ENCODE results near the gene B4GALT1. TPM values are rescaled to one million over a fixed set of nuclear protein-coding genes. Genes with fewer than 3 reads are reported as not detected.

B4GALT1 gene
- total and polyA plus RNA-seq, 10 donors = 18.1 to 111 (median 82.7) TPM

GRCh38 chr9:33138768-33139167, 28.4 kb downstream of the B4GALT1 start:
- intact Hi-C loops (cut with DNase I; ENCODE audit: low total_unique reads) = no loop called here
- H3K4me3 ChIP-seq = peak overlapping the region in 1 of 8 donors; percentile 26
- no peaks in the 10 kb centered on the region for H3K9me3 ChIP-seq
- H3K36me3 ChIP-seq = peaks cover 0 to 16% (median 11%) of the 10 kb centered on the region in 6 donors
- peak; percentile 72 for DNase-seq
- peaks cover 81 to 100% (median 97%) of the 10 kb centered on the region in 6 donors for H3K4me1 ChIP-seq
- peak overlapping the region in 6 of 8 donors; percentile 70 to 89 (median 84) for H3K27ac ChIP-seq
- TF ChIP-seq CTCF (IDR thresholded peaks at IDR 0.05 in 8 of 11, conservative IDR thresholded peaks at IDR 0.05 in 3 of 11) (no peak), POLR2AphosphoS5 (IDR thresholded peaks at IDR 0.05) (no peak), POLR2A (IDR thresholded peaks at IDR 0.05) (no peak)
- H3K27me3 ChIP-seq (replicated peaks in 1 of 7) = no peaks in the 10 kb centered on the region
- WGBS, 5 donors = 73 to 88% (median 82%) methylated on average over 7 of the region's 7 CpGs

GRCh38 chr9:33137781-33138264, 29.3 kb downstream of the B4GALT1 start:
- Histone ChIP-seq H3K9me3 (no peaks in the 10 kb centered on the region), H3K27me3 (replicated peaks in 1 of 7) (no peaks in the 10 kb centered on the region), H3K36me3 (peaks cover 2 to 25% (median 19%) of the 10 kb centered on the region in 6 donors), H3K4me3 (peak overlapping the region in 1 of 8 donors; percentile 26), H3K27ac (peak overlapping the region; percentile 12 to 89 (median 76)), H3K4me1 (peaks cover 72 to 100% (median 89%) of the 10 kb centered on the region in 6 donors)
- peak; percentile 76 for DNase-seq
- intact Hi-C loops (cut with DNase I; ENCODE audit: low total_unique reads) = no loop called here
- TF ChIP-seq POLR2AphosphoS5 (IDR thresholded peaks at IDR 0.05) (peak in 2 of 3 donors; percentile 42 to 53), CTCF (IDR thresholded peaks at IDR 0.05 in 8 of 11, conservative IDR thresholded peaks at IDR 0.05 in 3 of 11) (no peak)
- 57 to 70% (median 58%) methylated on average over 11 of the region's 11 CpGs for WGBS, 5 donors

GRCh38 chr9:33136721-33137670, 30.1 kb downstream of the B4GALT1 start:
- WGBS, 5 donors = 48 to 67% (median 64%) methylated on average over 9 to 10 of the region's 10 CpGs
- Histone ChIP-seq H3K4me3 (peak overlapping the region in 1 of 8 donors; percentile 26), H3K36me3 (peaks cover 2 to 34% (median 28%) of the 10 kb centered on the region in 6 donors), H3K27me3 (replicated peaks in 1 of 7) (no peaks in the 10 kb centered on the region), H3K4me1 (peaks cover 65 to 100% (median 82%) of the 10 kb centered on the region in 6 donors), H3K9me3 (no peaks in the 10 kb centered on the region), H3K27ac (peak overlapping the region; percentile 57 to 89 (median 76))
- no peak for TF ChIP-seq POLR2AphosphoS5 (IDR thresholded peaks at IDR 0.05)
- TF ChIP-seq CTCF (IDR thresholded peaks at IDR 0.05 in 8 of 11, conservative IDR thresholded peaks at IDR 0.05 in 3 of 11) = no peak
- TF ChIP-seq POLR2A (IDR thresholded peaks at IDR 0.05) = no peak
- intact Hi-C loops (cut with DNase I; ENCODE audit: low total_unique reads) = no loop called here
- peak; percentile 64 for DNase-seq

Data from spleen (tissue), 11 donors.